ENCODE results near the gene STK17B.

Gene STK17B

GRCh38 chr2:196171248-196171871, at the start of gene STK17B:
TSS of gene STK17B (minus strand) at chr2:196171578. CDS start at chr2:196163383, 8,195 bp downstream.
- Mint-ChIP-seq H3K9me3 (no peaks in the 10 kb centered on the region), H3K4me3 (peak within 1 kb of the TSS; percentile 97), H3K36me3 (peaks cover 41% of the 10 kb centered on the region), H3K4me1 (peaks cover 40% of the 10 kb centered on the region), H3K27ac (peak within 1 kb of the TSS; percentile 96), H3K27me3 (no peaks in the 10 kb centered on the region)
- peak; percentile 84 for ATAC-seq

GRCh38 chr2:196220671-196221070, 49.3 kb upstream of the STK17B start:
- Mint-ChIP-seq H3K4me1 (peaks cover 37% of the 10 kb centered on the region), H3K27ac (peak overlapping the region; percentile 69), H3K36me3 (peaks cover 5% of the 10 kb centered on the region), H3K4me3 (no peak overlapping the region), H3K27me3 (no peaks in the 10 kb centered on the region), H3K9me3 (no peaks in the 10 kb centered on the region)
- ATAC-seq: no peak

- Mint-ChIP-seq H3K9me3 (no peaks in the 10 kb centered on the region), H3K27me3 (no peaks in the 10 kb centered on the region), H3K27ac (no peak overlapping the region), H3K4me3 (no peak overlapping the region), H3K4me1 (peaks cover 29% of the 10 kb centered on the region), H3K36me3 (peaks cover 5% of the 10 kb centered on the region)
- no peak for ATAC-seq
Observed at GRCh38 chr2:196219671-196220070, 48.3 kb upstream of the STK17B start.

- Mint-ChIP-seq H3K4me1 (peaks cover 23% of the 10 kb centered on the region), H3K27ac (peak overlapping the region; percentile 5), H3K9me3 (no peaks in the 10 kb centered on the region), H3K36me3 (no peaks in the 10 kb centered on the region), H3K4me3 (no peak overlapping the region), H3K27me3 (no peaks in the 10 kb centered on the region)
- ATAC-seq: no peak
Observed at GRCh38 chr2:196218106-196218505, 46.7 kb upstream of the STK17B start.

GRCh38 chr2:196217116-196217515, 45.7 kb upstream of the STK17B start:
- Mint-ChIP-seq H3K9me3 (no peaks in the 10 kb centered on the region), H3K4me1 (peaks cover 31% of the 10 kb centered on the region), H3K27me3 (no peaks in the 10 kb centered on the region), H3K36me3 (no peaks in the 10 kb centered on the region), H3K27ac (peak overlapping the region; percentile 5), H3K4me3 (no peak overlapping the region)
- ATAC-seq: no peak

- no peaks in the 10 kb centered on the region for H3K9me3 Mint-ChIP-seq
- no peaks in the 10 kb centered on the region for H3K36me3 Mint-ChIP-seq
- no peaks in the 10 kb centered on the region for H3K27me3 Mint-ChIP-seq
- H3K4me3 Mint-ChIP-seq: no peak overlapping the region
- peaks cover 38% of the 10 kb centered on the region for H3K4me1 Mint-ChIP-seq
- H3K27ac Mint-ChIP-seq: peak overlapping the region; percentile 93
- no peak for ATAC-seq
Observed at GRCh38 chr2:196215376-196215775, 44.0 kb upstream of the STK17B start.

- Mint-ChIP-seq H3K4me1 (peaks cover 49% of the 10 kb centered on the region), H3K9me3 (no peaks in the 10 kb centered on the region), H3K4me3 (no peak overlapping the region), H3K27me3 (no peaks in the 10 kb centered on the region), H3K27ac (peak overlapping the region; percentile 93), H3K36me3 (no peaks in the 10 kb centered on the region)
- no peak for ATAC-seq
Observed at GRCh38 chr2:196214156-196214555, 42.8 kb upstream of the STK17B start.

GRCh38 chr2:196213252-196213980, 42.0 kb upstream of the STK17B start:
- ATAC-seq: no peak
- H3K36me3 Mint-ChIP-seq: no peaks in the 10 kb centered on the region
- H3K9me3 Mint-ChIP-seq: no peaks in the 10 kb centered on the region
- peak overlapping the region; percentile 93 for H3K27ac Mint-ChIP-seq
- peaks cover 57% of the 10 kb centered on the region for H3K4me1 Mint-ChIP-seq
- no peak overlapping the region for H3K4me3 Mint-ChIP-seq
- no peaks in the 10 kb centered on the region for H3K27me3 Mint-ChIP-seq

- Mint-ChIP-seq H3K27ac (peak overlapping the region; percentile 53), H3K27me3 (no peaks in the 10 kb centered on the region), H3K36me3 (no peaks in the 10 kb centered on the region), H3K4me1 (peaks cover 58% of the 10 kb centered on the region), H3K4me3 (no peak overlapping the region), H3K9me3 (no peaks in the 10 kb centered on the region)
- ATAC-seq: no peak
Observed at GRCh38 chr2:196208915-196209314, 37.5 kb upstream of the STK17B start.

GRCh38 chr2:196206804-196207203, 35.4 kb upstream of the STK17B start:
- H3K27ac Mint-ChIP-seq: peak overlapping the region; percentile 58
- ATAC-seq: no peak
- no peak overlapping the region for H3K4me3 Mint-ChIP-seq
- no peaks in the 10 kb centered on the region for H3K36me3 Mint-ChIP-seq
- H3K4me1 Mint-ChIP-seq: peaks cover 43% of the 10 kb centered on the region
- H3K9me3 Mint-ChIP-seq: no peaks in the 10 kb centered on the region
- H3K27me3 Mint-ChIP-seq: no peaks in the 10 kb centered on the region

GRCh38 chr2:196205881-196206435, 34.6 kb upstream of the STK17B start:
- Mint-ChIP-seq H3K36me3 (no peaks in the 10 kb centered on the region), H3K4me1 (peaks cover 41% of the 10 kb centered on the region), H3K4me3 (no peak overlapping the region), H3K27me3 (no peaks in the 10 kb centered on the region), H3K9me3 (no peaks in the 10 kb centered on the region), H3K27ac (peak overlapping the region; percentile 58)
- ATAC-seq: no peak

GRCh38 chr2:196205011-196205766, 33.8 kb upstream of the STK17B start:
- H3K36me3 Mint-ChIP-seq: no peaks in the 10 kb centered on the region
- no peak overlapping the region for H3K4me3 Mint-ChIP-seq
- no peak overlapping the region for H3K27ac Mint-ChIP-seq
- ATAC-seq: peak; percentile 70
- H3K9me3 Mint-ChIP-seq: no peaks in the 10 kb centered on the region
- no peaks in the 10 kb centered on the region for H3K27me3 Mint-ChIP-seq
- peaks cover 37% of the 10 kb centered on the region for H3K4me1 Mint-ChIP-seq

GRCh38 chr2:196201229-196202009, 30.0 kb upstream of the STK17B start:
- peak overlapping the region; percentile 69 for H3K4me3 Mint-ChIP-seq
- no peak for ATAC-seq
- H3K4me1 Mint-ChIP-seq: peaks cover 23% of the 10 kb centered on the region
- H3K9me3 Mint-ChIP-seq: no peaks in the 10 kb centered on the region
- H3K27ac Mint-ChIP-seq: peak overlapping the region; percentile 83
- no peaks in the 10 kb centered on the region for H3K27me3 Mint-ChIP-seq
- no peaks in the 10 kb centered on the region for H3K36me3 Mint-ChIP-seq

GRCh38 chr2:196200557-196200956, 29.2 kb upstream of the STK17B start:
- H3K27me3 Mint-ChIP-seq: no peaks in the 10 kb centered on the region
- no peaks in the 10 kb centered on the region for H3K36me3 Mint-ChIP-seq
- peak; percentile 86 for ATAC-seq
- peak overlapping the region; percentile 83 for H3K27ac Mint-ChIP-seq
- H3K4me1 Mint-ChIP-seq: peaks cover 29% of the 10 kb centered on the region
- peak overlapping the region; percentile 47 for H3K4me3 Mint-ChIP-seq
- no peaks in the 10 kb centered on the region for H3K9me3 Mint-ChIP-seq

- no peak overlapping the region for H3K4me3 Mint-ChIP-seq
- no peak for ATAC-seq
- no peak overlapping the region for H3K27ac Mint-ChIP-seq
- peaks cover 24% of the 10 kb centered on the region for H3K4me1 Mint-ChIP-seq
- H3K9me3 Mint-ChIP-seq: no peaks in the 10 kb centered on the region
- H3K36me3 Mint-ChIP-seq: no peaks in the 10 kb centered on the region
- H3K27me3 Mint-ChIP-seq: no peaks in the 10 kb centered on the region
Observed at GRCh38 chr2:196195758-196196157, 24.4 kb upstream of the STK17B start.
